H9 (cell line): Measurements from ENCODE around the gene MROH2B. TPM values are rescaled to one million over a fixed set of nuclear protein-coding genes. Genes with fewer than 3 reads are reported as not detected.
A peak's percentile ranks its signal among the peaks of the same experiment; 100 is the strongest.

Experiments
- DNase-seq: peaks from one replicate; pipeline ENCODE4 v3.0.0-alpha.2; 2017
- H2AFZ ChIP-seq: one replicate; pipeline ENCODE4 v1.6.1; 2013; ENCODE audit warnings: mild to moderate bottlenecking, low read length, control low read depth, moderate library complexity
- H2AK5ac ChIP-seq: 2 replicates; pipeline ENCODE4 v1.6.1; 2013; ENCODE audit warnings: low read length, control low read depth, mixed read lengths; ENCODE audit not compliant: insufficient read length
- H2BK120ac ChIP-seq: one replicate; pipeline ENCODE4 v1.6.1; 2013; ENCODE audit warnings: low read depth, mild to moderate bottlenecking, low read length, control low read depth, inconsistent platforms; ENCODE audit not compliant: poor library complexity, severe bottlenecking
- H2BK12ac ChIP-seq: 2 replicates; pipeline ENCODE4 v1.6.1; 2013; ENCODE audit warnings: low read length, control low read depth, mixed read lengths, low read depth; ENCODE audit not compliant: insufficient read length
- H2BK15ac ChIP-seq: 2 replicates; pipeline ENCODE4 v1.6.1; 2013; ENCODE audit warnings: low read depth, low read length, control low read depth
- H2BK20ac ChIP-seq: one replicate; pipeline ENCODE4 v1.6.1; 2013; ENCODE audit warnings: low read depth, mild to moderate bottlenecking, low read length, control low read depth, inconsistent platforms; ENCODE audit not compliant: poor library complexity, severe bottlenecking
- H2BK5ac ChIP-seq: 2 replicates; pipeline ENCODE4 v1.6.1; 2013; ENCODE audit warnings: low read length, control low read depth, mixed read lengths; ENCODE audit not compliant: insufficient read length
- H3K14ac ChIP-seq: 2 replicates; pipeline ENCODE4 v1.6.1; 2013; ENCODE audit warnings: low read length, control low read depth; ENCODE audit not compliant: insufficient read depth
- H3K18ac ChIP-seq: 2 replicates; pipeline ENCODE4 v1.6.1; 2013; ENCODE audit warnings: low read depth, mild to moderate bottlenecking, mixed read lengths, low read length, control low read depth; ENCODE audit not compliant: insufficient read length
- H3K23ac ChIP-seq: 2 replicates; pipeline ENCODE4 v1.6.1; 2013; ENCODE audit warnings: low read length, control low read depth, mixed read lengths, low read depth; ENCODE audit not compliant: insufficient read length
- H3K23me2 ChIP-seq: 2 replicates; pipeline ENCODE4 v1.6.1; 2013; ENCODE audit warnings: low read depth, mild to moderate bottlenecking, mixed read lengths, low read length, control low read depth; ENCODE audit not compliant: insufficient read length, poor library complexity, severe bottlenecking
- H3K27ac ChIP-seq: 2 replicates; pipeline ENCODE4 v1.5.1; 2013; ENCODE audit warnings: low read length, control low read depth, mixed read lengths, low read depth; ENCODE audit not compliant: insufficient read length
- H3K27me3 ChIP-seq: 2 replicates; pipeline ENCODE4 v1.6.1; 2013; ENCODE audit warnings: low read length, control low read depth, inconsistent platforms; ENCODE audit not compliant: insufficient read depth
- H3K4ac ChIP-seq: 2 replicates; pipeline ENCODE4 v1.6.1; 2013; ENCODE audit warnings: low read depth, mild to moderate bottlenecking, control low read depth, inconsistent platforms, low read length, moderate library complexity
- H3K4me1 ChIP-seq: 2 replicates; pipeline ENCODE4 v1.6.1; 2013; ENCODE audit warnings: low read length, control low read depth, inconsistent platforms; ENCODE audit not compliant: insufficient read depth
- H3K4me2 ChIP-seq: 2 replicates; pipeline ENCODE4 v1.6.1; 2013; ENCODE audit warnings: low read length, control low read depth, mixed read lengths; ENCODE audit not compliant: insufficient read length, insufficient read depth
- H3K56ac ChIP-seq: 2 replicates; pipeline ENCODE4 v1.6.1; 2013; ENCODE audit warnings: low read depth, mild to moderate bottlenecking, mixed read lengths, low read length, control low read depth; ENCODE audit not compliant: insufficient read length
- H3K79me1 ChIP-seq: 2 replicates; pipeline ENCODE4 v1.6.1; 2013; ENCODE audit warnings: low read depth, mild to moderate bottlenecking, moderate library complexity, low read length, control low read depth, inconsistent platforms; ENCODE audit not compliant: insufficient read depth, poor library complexity, severe bottlenecking
- H3K79me2 ChIP-seq: 2 replicates; pipeline ENCODE4 v1.6.1; 2013; ENCODE audit warnings: low read length, control low read depth, inconsistent platforms; ENCODE audit not compliant: insufficient read depth
- H3K9ac ChIP-seq: 2 replicates; pipeline ENCODE4 v1.6.1; 2013; ENCODE audit warnings: low read length, control low read depth, mixed read lengths; ENCODE audit not compliant: insufficient read length; ENCODE audit errors: extremely low read depth
- H3K9me3 ChIP-seq: one replicate; pipeline ENCODE4 v1.6.1; 2013; ENCODE audit warnings: low read depth, low read length, inconsistent platforms; ENCODE audit not compliant: control insufficient read depth
- H3T11ph ChIP-seq: one replicate; pipeline ENCODE4 v1.6.1; 2013; ENCODE audit warnings: mild to moderate bottlenecking, low read length, control low read depth, inconsistent platforms
- H4K20me1 ChIP-seq: one replicate; pipeline ENCODE4 v1.6.1; 2013; ENCODE audit not compliant: control insufficient read depth, insufficient read length, insufficient read depth
- H4K5ac ChIP-seq: 2 replicates; pipeline ENCODE4 v1.6.1; 2013; ENCODE audit warnings: low read depth, mild to moderate bottlenecking, mixed read lengths, low read length, control low read depth; ENCODE audit not compliant: insufficient read length
- H4K8ac ChIP-seq: replicated peaks from 2 replicates; pipeline ENCODE4 v1.6.1; 2013; ENCODE audit warnings: low read length, control low read depth, mixed read lengths, low read depth; ENCODE audit not compliant: insufficient read length
- H4K91ac ChIP-seq: 2 replicates; pipeline ENCODE4 v1.6.1; 2013; ENCODE audit warnings: low read depth, mild to moderate bottlenecking, moderate library complexity, mixed read lengths, low read length, control low read depth; ENCODE audit not compliant: insufficient read length
- H3K27ac Mint-ChIP-seq, 3 experiments: 2 replicates in 2 of 3; 3 replicates in 1 of 3; pipeline ENCODE4 v1.8.0; 2020 to 2021; ENCODE audit warnings: mixed read lengths in 3 of 3, mild to moderate bottlenecking in 1 of 3, moderate library complexity in 1 of 3
- H3K27me3 Mint-ChIP-seq: 2 replicates; pipeline ENCODE4 v1.8.0; 2021; ENCODE audit warnings: low read depth, mild to moderate bottlenecking, moderate library complexity, mixed read lengths
- H3K36me3 Mint-ChIP-seq, 3 experiments: 2 replicates in 2 of 3; 3 replicates in 1 of 3; pipeline ENCODE4 v1.8.0; 2020 to 2021; ENCODE audit warnings: low read depth in 3 of 3, mixed read lengths in 3 of 3; ENCODE audit not compliant: insufficient read depth in 1 of 3
- H3K4me1 Mint-ChIP-seq, 2 experiments: 2 replicates each; pipeline ENCODE4 v1.8.0; 2020; ENCODE audit warnings: mixed read lengths in 2 of 2
- H3K4me3 Mint-ChIP-seq, 2 experiments: 2 replicates in 1 of 2; 3 replicates in 1 of 2; pipeline ENCODE4 v1.8.0; 2020 to 2021; ENCODE audit warnings: mild to moderate bottlenecking in 2 of 2, mixed read lengths in 2 of 2, moderate library complexity in 1 of 2
- H3K9me3 Mint-ChIP-seq, 2 experiments: 2 replicates in 1 of 2; 3 replicates in 1 of 2; pipeline ENCODE4 v1.8.0; 2020; ENCODE audit warnings: mild to moderate bottlenecking in 2 of 2, mixed read lengths in 2 of 2, moderate library complexity in 1 of 2
- WGBS: extraction: QIAGEN DNeasy Blood & Tissue Kit; methylation state at CpG from one replicate; pipeline ENCODE4 v1.1.7; 2013; ENCODE audit warnings: missing lambda C conversion rate, low lambda C conversion rate, mixed read lengths; ENCODE audit not compliant: insufficient read length; ENCODE audit errors: extremely low coverage; 5-methylcytosine and 5-hydroxymethylcytosine counted together
- total RNA-seq: library from RNA; stranded (reverse); gene quantifications from 2 replicates; pipeline ENCODE4 v1.2.1, GENCODE V29; 2021
- TF ChIP-seq, protein P1 (sequence below): fragments of 200-600 bp; sonication (generic); conservative IDR thresholded peaks from 3 replicates; pipeline ENCODE4 v1.8.0; 2021; ENCODE audit warnings: antibody characterized with exemption, mild to moderate bottlenecking

MROH2B gene
- total RNA-seq, 1 experiment from 2014 or later, result not detected

DNA sequence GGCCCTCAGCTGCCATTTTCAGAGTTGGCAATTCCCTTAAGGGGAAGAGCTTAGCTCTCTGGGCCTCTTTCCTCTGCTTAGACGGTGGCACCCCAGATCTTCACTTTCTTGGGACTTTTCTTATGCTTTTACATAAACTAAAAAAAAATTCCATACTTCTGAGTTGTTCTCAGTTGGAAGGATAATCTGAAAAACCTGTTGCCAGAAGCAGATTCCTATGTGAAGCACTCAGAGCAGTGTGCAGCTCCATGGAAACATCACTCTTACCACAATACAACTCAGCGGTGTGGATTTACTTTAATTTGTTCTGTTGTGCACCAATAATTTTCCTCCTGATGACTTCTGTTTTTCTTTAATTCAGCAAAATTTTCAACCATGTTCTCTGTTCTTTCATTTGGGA, 44.1 kb upstream of the MROH2B start:
- H3K27ac Mint-ChIP-seq, result no peak overlapping the region
- DNase-seq, result no peak
- WGBS, result no CpG with 5 or more reads among the region's 2 CpGs

More for the DNA sequence above, 44.1 kb upstream of the MROH2B start:
- no peaks in the 10 kb centered on the region for H3K79me1 ChIP-seq
- H3K14ac ChIP-seq, result no peak overlapping the region
- no peaks in the 10 kb centered on the region for H3K4me1 ChIP-seq
- no peak overlapping the region for H2BK15ac ChIP-seq
- H3T11ph ChIP-seq, result no peak overlapping the region
- no peak overlapping the region for H3K9ac ChIP-seq
- Mint-ChIP-seq H3K4me3 (no peak overlapping the region), H3K27me3 (no peaks in the 10 kb centered on the region), H3K4me1 (no peaks in the 10 kb centered on the region), H3K36me3 (no peaks in the 10 kb centered on the region), H3K9me3 (no peaks in the 10 kb centered on the region)
- no peak overlapping the region for H3K56ac ChIP-seq
- no peak overlapping the region for H3K23ac ChIP-seq
- TF ChIP-seq, protein P1, sequence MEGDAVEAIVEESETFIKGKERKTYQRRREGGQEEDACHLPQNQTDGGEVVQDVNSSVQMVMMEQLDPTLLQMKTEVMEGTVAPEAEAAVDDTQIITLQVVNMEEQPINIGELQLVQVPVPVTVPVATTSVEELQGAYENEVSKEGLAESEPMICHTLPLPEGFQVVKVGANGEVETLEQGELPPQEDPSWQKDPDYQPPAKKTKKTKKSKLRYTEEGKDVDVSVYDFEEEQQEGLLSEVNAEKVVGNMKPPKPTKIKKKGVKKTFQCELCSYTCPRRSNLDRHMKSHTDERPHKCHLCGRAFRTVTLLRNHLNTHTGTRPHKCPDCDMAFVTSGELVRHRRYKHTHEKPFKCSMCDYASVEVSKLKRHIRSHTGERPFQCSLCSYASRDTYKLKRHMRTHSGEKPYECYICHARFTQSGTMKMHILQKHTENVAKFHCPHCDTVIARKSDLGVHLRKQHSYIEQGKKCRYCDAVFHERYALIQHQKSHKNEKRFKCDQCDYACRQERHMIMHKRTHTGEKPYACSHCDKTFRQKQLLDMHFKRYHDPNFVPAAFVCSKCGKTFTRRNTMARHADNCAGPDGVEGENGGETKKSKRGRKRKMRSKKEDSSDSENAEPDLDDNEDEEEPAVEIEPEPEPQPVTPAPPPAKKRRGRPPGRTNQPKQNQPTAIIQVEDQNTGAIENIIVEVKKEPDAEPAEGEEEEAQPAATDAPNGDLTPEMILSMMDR, result no peak
- peak overlapping the region; percentile 16 for H2AFZ ChIP-seq
- no peak overlapping the region for H2BK12ac ChIP-seq
- H4K5ac ChIP-seq, result no peak overlapping the region
- H2BK5ac ChIP-seq, result no peak overlapping the region
- no peak overlapping the region for H2BK120ac ChIP-seq
- H3K27ac ChIP-seq, result no peak overlapping the region
- H4K91ac ChIP-seq, result no peak overlapping the region
- H3K4me2 ChIP-seq, result no peak overlapping the region
- no peaks in the 10 kb centered on the region for H3K27me3 ChIP-seq
- no peaks in the 10 kb centered on the region for H3K79me2 ChIP-seq
- H3K18ac ChIP-seq, result no peak overlapping the region
- no peaks in the 10 kb centered on the region for H3K23me2 ChIP-seq
- H4K8ac ChIP-seq, result no peak overlapping the region
- H3K9me3 ChIP-seq, result no peaks in the 10 kb centered on the region
- H2AK5ac ChIP-seq, result no peak overlapping the region
- no peak overlapping the region for H2BK20ac ChIP-seq
- no peaks in the 10 kb centered on the region for H4K20me1 ChIP-seq
- no peak overlapping the region for H3K4ac ChIP-seq
